Hematopoietic multipotent progenitor cell treated with erythropoietin and hydrocortisone succinate and interleukin-3 and kit ligand, for 15 days (in vitro differentiated cells): ENCODE data around the gene ADAM15.

ENCODE experiments used
- DNase-seq: peaks from one replicate; pipeline ENCODE4 v3.0.0-alpha.2; 2015; ENCODE audit warnings: low spot score

Gene ADAM15

DNA sequence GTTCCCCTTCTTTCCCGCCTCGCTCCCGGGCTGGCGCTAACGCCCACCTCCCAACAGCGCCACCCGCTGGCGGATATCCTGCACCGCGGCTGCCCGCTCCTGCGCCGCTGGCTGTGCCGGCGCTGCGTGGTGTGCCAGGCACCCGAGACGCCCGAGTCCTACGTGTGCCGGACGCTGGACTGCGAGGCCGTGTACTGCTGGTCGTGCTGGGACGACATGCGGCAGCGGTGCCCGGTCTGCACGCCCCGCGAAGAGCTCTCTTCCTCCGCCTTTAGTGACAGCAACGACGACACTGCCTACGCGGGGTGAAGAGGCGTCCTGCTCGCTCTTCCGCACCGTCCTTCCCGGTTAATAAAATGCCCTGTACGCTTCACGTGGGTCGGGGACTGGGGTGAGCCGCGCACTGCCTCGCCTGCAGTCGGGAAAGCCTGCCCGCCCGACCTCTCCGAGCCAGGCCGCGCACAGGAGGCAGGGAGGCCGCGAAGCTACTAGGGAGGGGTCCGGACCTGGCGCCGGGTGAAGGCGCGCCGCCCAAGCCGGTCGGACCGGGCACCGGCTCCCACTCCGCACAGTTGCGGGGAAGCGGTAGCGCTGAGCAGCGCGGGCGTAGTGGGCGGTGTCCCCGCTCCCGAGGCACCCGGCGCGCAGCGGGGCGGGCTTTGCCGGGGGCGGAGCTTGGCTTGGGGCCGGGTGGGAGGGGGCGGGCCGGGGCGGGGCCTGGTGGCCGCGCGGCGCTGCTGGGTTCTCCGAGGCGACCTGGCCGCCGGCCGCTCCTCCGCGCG lies at the start of gene ADAM15:
ADAM15 (plus strand) TSS at position 757 of the 782 bp plus-strand sequence. CDS start 71 bp downstream, outside the sequence.
- DNase-seq = peak; percentile 79

DNA sequence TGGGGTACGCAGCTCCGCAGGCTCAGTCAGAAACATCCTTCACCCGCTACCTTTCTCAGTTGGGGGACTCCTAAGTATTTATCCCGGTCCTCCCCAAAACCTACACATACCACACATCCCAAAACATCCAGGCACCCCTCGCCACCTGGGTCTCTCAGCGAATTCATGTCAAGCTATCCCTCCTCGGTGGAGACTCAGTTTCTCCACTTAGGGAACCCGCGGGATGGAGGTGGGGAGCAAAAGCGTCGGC lies 49.8 kb upstream of the ADAM15 start:
- no peak for DNase-seq

DNA sequence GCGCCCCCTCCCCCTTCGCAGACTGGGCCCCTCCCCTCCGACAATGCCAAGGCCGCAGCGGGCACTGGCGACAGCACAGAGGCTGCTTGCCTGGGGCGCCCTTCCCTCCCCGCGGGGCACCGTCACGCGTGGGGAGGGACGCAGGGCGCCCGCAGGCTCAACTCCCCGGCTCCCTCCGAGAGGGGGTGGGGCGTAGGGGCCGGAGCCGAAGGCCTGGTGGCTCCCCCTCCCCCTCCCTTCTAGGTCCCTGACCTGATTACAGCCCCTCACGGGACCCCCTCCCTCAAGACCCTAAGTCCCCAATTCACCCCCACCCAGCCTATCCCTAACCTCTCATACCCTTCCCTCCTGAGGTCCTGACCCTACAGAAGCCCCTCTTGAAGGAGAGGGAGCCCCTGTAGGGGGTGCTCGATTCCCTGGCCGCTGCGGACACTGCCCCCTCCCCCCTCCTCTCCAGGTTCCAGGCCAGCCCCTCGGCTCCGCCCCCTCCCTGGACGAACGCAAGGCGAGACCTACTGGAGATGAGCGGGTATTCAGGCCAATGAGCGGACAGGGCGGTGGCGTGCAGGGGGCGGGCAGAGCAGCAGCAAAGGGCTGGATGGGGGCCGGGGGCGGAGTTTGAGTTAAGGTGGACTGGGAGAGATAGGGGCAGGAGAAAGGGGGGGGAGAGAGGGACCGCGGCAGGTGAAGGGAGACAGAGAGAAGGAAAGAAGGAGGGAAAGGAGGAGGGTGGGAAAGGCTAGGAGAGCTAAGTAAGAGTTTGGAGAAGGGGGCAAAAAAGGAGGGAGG lies 49.2 kb upstream of the ADAM15 start:
- DNase-seq = peak; percentile 96

DNA sequence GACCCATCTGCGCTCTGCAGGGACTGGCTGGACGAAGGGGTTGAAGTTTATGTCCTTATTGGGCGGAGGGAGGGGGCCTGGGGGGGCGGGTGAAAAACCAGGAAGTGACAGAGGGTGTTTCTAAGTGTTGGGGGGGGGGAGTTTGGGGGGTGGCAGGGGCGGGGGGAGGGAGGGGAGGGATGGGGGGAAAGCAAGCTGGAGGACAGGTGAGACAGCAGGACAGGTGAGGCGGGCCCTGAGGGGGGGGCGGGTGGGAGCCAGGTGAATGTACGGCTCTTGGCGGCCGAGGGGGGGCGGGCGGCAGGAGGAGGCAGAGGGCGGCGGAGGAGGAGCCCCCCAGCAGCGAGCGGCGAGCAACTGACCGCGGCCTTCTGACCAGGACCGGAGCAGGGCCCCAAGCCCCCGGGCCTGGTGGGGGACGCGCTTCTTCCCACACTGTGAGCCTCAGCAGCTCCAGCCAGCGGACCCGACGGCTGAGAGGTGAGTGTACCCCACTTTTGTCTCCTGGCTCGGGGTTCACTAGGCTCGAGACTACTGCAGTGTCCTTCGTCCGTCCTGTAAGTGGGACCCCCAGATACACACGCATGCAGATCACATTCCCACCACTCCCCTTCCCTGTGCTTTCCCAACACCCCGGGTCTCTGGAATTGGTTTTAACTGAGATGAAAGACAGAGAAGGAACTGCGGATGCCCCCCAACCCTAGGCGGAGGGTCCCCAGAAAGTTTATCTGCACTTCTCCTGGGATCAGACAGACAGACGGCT lies 48.5 kb upstream of the ADAM15 start, which contains the start of gene ZBTB7B:
ZBTB7B (plus strand) TSS at position 339 of the 763 bp plus-strand sequence. CDS start 11,859 bp downstream, outside the sequence.
- no peak for DNase-seq

- no peak for DNase-seq
These were observed 47.8 kb upstream of the ADAM15 start for GRCh38 chr1:155003227-155003765.

DNA sequence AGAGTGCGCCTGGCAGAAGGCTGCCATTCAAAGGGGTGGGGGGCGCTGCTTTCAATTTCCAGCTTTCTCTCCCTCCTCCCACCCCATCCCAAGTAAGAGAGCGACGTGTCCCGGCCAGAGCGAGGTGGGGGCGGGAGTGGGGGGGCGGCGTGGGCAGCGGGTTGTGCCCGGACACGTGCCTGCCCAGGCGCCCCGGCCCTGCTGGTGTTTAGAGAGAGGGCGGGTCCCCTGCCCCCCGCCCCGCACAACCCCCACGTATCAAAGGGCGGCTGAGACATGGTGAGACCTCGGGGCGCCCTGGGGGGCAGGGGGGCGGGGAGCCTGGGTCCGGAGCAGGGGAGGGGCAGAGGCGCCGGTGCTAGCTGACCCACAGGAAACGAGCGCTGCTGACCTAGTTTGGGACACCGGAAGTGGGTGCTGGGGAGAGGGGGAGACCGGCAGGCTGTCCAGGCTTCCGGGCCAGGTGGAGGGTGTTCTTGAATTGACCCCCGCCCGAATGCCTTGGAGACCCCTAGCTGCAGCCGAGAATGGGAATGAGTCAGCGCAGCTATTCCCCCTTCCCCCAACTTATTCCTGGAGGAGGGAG lies 47.3 kb upstream of the ADAM15 start:
- no peak for DNase-seq

- no peak for DNase-seq
These were observed 46.6 kb upstream of the ADAM15 start for GRCh38 chr1:155004352-155005075.

- peak; percentile 28 for DNase-seq
These were observed 45.8 kb upstream of the ADAM15 start for GRCh38 chr1:155005076-155006011.

- DNase-seq = peak; percentile 59
These were observed 44.5 kb upstream of the ADAM15 start for GRCh38 chr1:155006601-155007101.

- DNase-seq = no peak
These were observed 43.8 kb upstream of the ADAM15 start for GRCh38 chr1:155007251-155007828.

GRCh38 chr1:155008015-155008941 lies 42.8 kb upstream of the ADAM15 start:
- DNase-seq = no peak

DNA sequence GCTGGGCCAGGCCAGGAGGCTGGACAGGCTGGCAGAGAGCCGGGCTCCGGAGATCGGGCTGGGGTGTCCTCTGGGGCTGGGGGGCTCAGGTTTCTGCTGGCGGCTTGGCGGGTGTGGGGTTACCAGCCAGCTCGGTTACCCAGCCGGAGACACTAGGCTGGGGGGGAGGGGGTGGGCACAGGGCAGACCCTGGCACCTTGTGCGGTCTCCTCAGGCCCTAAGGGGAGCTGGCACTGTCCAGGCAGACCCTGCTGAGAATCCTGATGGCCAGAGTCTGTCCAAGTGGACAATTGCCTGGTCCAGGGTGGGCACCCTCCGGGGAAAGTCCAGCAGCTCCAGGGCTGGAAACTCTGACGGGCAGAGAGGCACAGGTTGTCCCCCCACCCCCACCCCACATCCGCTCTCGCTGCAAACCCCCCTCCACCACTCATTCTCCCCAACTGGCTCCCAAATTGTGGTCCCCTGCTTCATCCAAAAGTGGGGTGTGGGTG lies 41.9 kb upstream of the ADAM15 start:
- no peak for DNase-seq

- DNase-seq = no peak
These were observed 41.4 kb upstream of the ADAM15 start for GRCh38 chr1:155009742-155010141.

GRCh38 chr1:155010211-155010918 lies 40.8 kb upstream of the ADAM15 start:
- no peak for DNase-seq

GRCh38 chr1:155011004-155011416 lies 40.1 kb upstream of the ADAM15 start:
- DNase-seq = no peak

GRCh38 chr1:155011437-155012025 lies 39.6 kb upstream of the ADAM15 start:
- DNase-seq = no peak

DNA sequence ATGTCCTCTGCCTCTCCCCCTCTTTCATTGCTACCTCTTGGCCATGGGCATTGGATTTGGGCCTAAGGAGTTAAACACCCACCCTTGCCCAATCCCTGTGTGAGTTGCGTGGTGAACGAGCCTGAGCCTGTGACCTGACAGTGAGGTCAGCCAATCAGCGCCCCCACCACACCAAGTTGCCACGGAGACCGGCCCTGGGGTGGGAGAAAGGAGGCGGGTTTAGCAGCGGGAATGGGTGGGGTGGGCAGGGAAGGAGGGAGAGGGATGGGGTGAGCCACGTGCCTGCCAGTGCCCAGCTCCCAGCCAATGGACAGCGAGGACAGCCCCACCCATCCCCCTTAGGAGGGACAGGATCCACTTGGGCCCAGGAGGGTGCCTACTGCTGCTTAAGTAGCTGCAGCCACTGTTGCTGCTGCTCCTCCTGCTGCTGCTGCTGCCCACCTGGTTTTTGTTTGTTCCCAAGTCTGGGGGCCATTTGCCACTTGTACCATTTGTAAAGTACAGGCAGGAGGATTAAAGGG lies 39.0 kb upstream of the ADAM15 start:
- DNase-seq = peak; percentile 81
